Measurements from ENCODE around the gene DLG2.

Gene DLG2

GRCh38 chr11:84673753-84674152 lies 953.4 kb downstream of the DLG2 start:
- H3K4me1 ChIP-seq (ENCODE audit: insufficient read depth, low read length, severe bottlenecking) = no peaks in the 10 kb centered on the region
- no peak overlapping the region for H3K4me2 ChIP-seq (ENCODE audit: low read length)
- no peaks in the 10 kb centered on the region for H3K36me3 ChIP-seq (ENCODE audit: insufficient read depth, low read length)
- H3K27me3 ChIP-seq (ENCODE audit: insufficient read depth, low read length) = no peaks in the 10 kb centered on the region
- no peaks in the 10 kb centered on the region for H4K20me1 ChIP-seq (ENCODE audit: insufficient read depth, low read length)
- H3K9me3 ChIP-seq (ENCODE audit: low read length) = no peaks in the 10 kb centered on the region
- TF ChIP-seq EZH2 (IDR thresholded peaks at IDR 0.05; ENCODE audit: borderline replicate concordance, low read length) = no peak
- TF ChIP-seq CTCF (IDR thresholded peaks at IDR 0.05; ENCODE audit: low read length) = no peak
- no peak overlapping the region for H3K27ac ChIP-seq (ENCODE audit: low read depth, low read length, poor library complexity, severe bottlenecking)
- no peak overlapping the region for H3K4me3 ChIP-seq (ENCODE audit: low read depth, low read length, poor library complexity, severe bottlenecking)
- no peak overlapping the region for H2AFZ ChIP-seq (ENCODE audit: low read length)
- H3K9me2 ChIP-seq (ENCODE audit: low read depth, low read length) = no peaks in the 10 kb centered on the region
- H3K79me2 ChIP-seq (ENCODE audit: insufficient read depth, low read length) = no peaks in the 10 kb centered on the region
- no peaks in the 10 kb centered on the region for H3F3A ChIP-seq (ENCODE audit: insufficient read depth, low read length)
- H3K9ac ChIP-seq (ENCODE audit: low read length) = no peak overlapping the region

DNA sequence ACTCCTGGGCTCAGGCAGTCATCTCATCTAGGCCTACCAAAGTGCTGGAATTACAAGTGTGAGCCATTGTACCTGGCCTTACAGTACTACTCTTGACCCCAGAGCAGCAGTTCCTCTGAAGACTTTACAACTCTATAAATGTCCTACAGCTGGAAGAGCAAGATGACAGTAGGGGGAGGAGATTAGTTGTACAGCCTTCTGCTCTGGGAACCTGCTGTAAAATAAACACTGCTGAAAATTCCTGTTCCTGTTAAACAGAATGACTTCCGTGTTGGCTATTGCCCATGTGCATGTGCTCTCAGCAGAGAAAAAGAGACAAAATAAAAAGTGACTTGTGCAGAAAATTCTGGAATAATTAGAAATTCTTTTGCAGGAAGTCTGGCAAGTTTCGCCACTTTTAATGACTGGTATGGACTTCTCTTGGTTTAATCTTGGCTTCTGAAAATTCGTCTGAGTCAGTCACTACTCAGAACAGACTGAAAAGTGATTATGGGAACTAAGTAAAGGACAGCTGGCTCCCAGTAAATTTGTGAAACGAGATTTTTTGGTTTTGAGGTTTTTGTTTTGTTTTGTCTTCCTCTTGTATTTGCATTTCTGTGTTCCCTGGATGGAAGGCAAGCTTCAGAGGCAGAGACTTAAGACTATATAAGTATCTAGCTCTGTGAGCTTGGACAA lies 955.7 kb downstream of the DLG2 start:
- Histone ChIP-seq H3K79me2 (ENCODE audit: insufficient read depth, low read length) (no peaks in the 10 kb centered on the region), H3K9ac (ENCODE audit: low read length) (no peak overlapping the region), H3F3A (ENCODE audit: insufficient read depth, low read length) (no peaks in the 10 kb centered on the region), H4K20me1 (ENCODE audit: insufficient read depth, low read length) (no peaks in the 10 kb centered on the region), H3K9me3 (ENCODE audit: low read length) (no peaks in the 10 kb centered on the region), H3K4me3 (ENCODE audit: low read depth, low read length, poor library complexity, severe bottlenecking) (no peak overlapping the region), H3K4me2 (ENCODE audit: low read length) (no peak overlapping the region), H3K9me2 (ENCODE audit: low read depth, low read length) (no peaks in the 10 kb centered on the region), H3K4me1 (ENCODE audit: insufficient read depth, low read length, severe bottlenecking) (no peaks in the 10 kb centered on the region), H3K27me3 (ENCODE audit: insufficient read depth, low read length) (no peaks in the 10 kb centered on the region), H3K36me3 (ENCODE audit: insufficient read depth, low read length) (no peaks in the 10 kb centered on the region), H2AFZ (ENCODE audit: low read length) (no peak overlapping the region), H3K27ac (ENCODE audit: low read depth, low read length, poor library complexity, severe bottlenecking) (no peak overlapping the region)
- no peak for TF ChIP-seq CTCF (IDR thresholded peaks at IDR 0.05; ENCODE audit: low read length)
- no peak for TF ChIP-seq EZH2 (IDR thresholded peaks at IDR 0.05; ENCODE audit: borderline replicate concordance, low read length)

- no peak overlapping the region for H3K9ac ChIP-seq (ENCODE audit: low read length)
These were observed 963.4 kb downstream of the DLG2 start for GRCh38 chr11:84663731-84664130.

More at GRCh38 chr11:84663731-84664130, 963.4 kb downstream of the DLG2 start:
- Histone ChIP-seq H3K9me3 (ENCODE audit: low read length) (no peaks in the 10 kb centered on the region), H4K20me1 (ENCODE audit: insufficient read depth, low read length) (no peaks in the 10 kb centered on the region), H3K27me3 (ENCODE audit: insufficient read depth, low read length) (no peaks in the 10 kb centered on the region), H2AFZ (ENCODE audit: low read length) (no peak overlapping the region), H3K4me2 (ENCODE audit: low read length) (no peak overlapping the region), H3K4me3 (ENCODE audit: low read depth, low read length, poor library complexity, severe bottlenecking) (no peak overlapping the region), H3K36me3 (ENCODE audit: insufficient read depth, low read length) (no peaks in the 10 kb centered on the region), H3K27ac (ENCODE audit: low read depth, low read length, poor library complexity, severe bottlenecking) (no peak overlapping the region), H3K4me1 (ENCODE audit: insufficient read depth, low read length, severe bottlenecking) (no peaks in the 10 kb centered on the region), H3F3A (ENCODE audit: insufficient read depth, low read length) (no peaks in the 10 kb centered on the region), H3K9me2 (ENCODE audit: low read depth, low read length) (no peaks in the 10 kb centered on the region), H3K79me2 (ENCODE audit: insufficient read depth, low read length) (no peaks in the 10 kb centered on the region)
- no peak for TF ChIP-seq EZH2 (IDR thresholded peaks at IDR 0.05; ENCODE audit: borderline replicate concordance, low read length)
- no peak for TF ChIP-seq CTCF (IDR thresholded peaks at IDR 0.05; ENCODE audit: low read length)

Measured in OCI-LY1 (cell line).